Neural progenitor cell (in vitro differentiated cells): Measurements from ENCODE around the gene NOS3. TPM values are rescaled to one million over a fixed set of nuclear protein-coding genes. Genes with fewer than 3 reads are reported as not detected.

Source experiments
- DNase-seq: peaks from one replicate; pipeline ENCODE4 v3.0.0-alpha.2; 2016; ENCODE audit warnings: low spot score
- H2AFZ ChIP-seq: fragments of 200-600 bp; sonication (generic); replicated peaks from 2 replicates; pipeline ENCODE4 v1.6.1; 2016; ENCODE audit warnings: antibody characterized with exemption
- H3F3A ChIP-seq: fragments of 200-600 bp; sonication (generic); 2 replicates; pipeline ENCODE4 v1.6.1; 2016; ENCODE audit warnings: antibody characterized with exemption, low read depth
- H3K27ac ChIP-seq: fragments of 200-600 bp; sonication (generic); 2 replicates; pipeline ENCODE4 v1.5.1; 2016; ENCODE audit warnings: mild to moderate bottlenecking
- H3K27me3 ChIP-seq: fragments of 200-600 bp; sonication (generic); 2 replicates; pipeline ENCODE4 v1.6.1; 2016; ENCODE audit warnings: mild to moderate bottlenecking, moderate library complexity
- H3K36me3 ChIP-seq: fragments of 200-600 bp; sonication (generic); 2 replicates; pipeline ENCODE4 v1.5.1; 2016
- H3K4me1 ChIP-seq: fragments of 200-600 bp; sonication (generic); 2 replicates; pipeline ENCODE4 v1.6.1; 2016; ENCODE audit warnings: mixed run types
- H3K4me2 ChIP-seq: fragments of 200-600 bp; sonication (generic); 2 replicates; pipeline ENCODE4 v1.6.1; 2016
- H3K4me3 ChIP-seq: fragments of 200-600 bp; sonication (generic); 2 replicates; pipeline ENCODE4 v1.5.1; 2016
- H3K79me2 ChIP-seq: fragments of 200-600 bp; sonication (generic); 2 replicates; pipeline ENCODE4 v1.6.1; 2016; ENCODE audit warnings: low read depth
- H3K9ac ChIP-seq: fragments of 200-600 bp; sonication (generic); 2 replicates; pipeline ENCODE4 v1.6.1; 2016
- H3K9me3 ChIP-seq: fragments of 200-600 bp; sonication (generic); 2 replicates; pipeline ENCODE4 v1.5.1; 2016; ENCODE audit warnings: low read depth
- H4K20me1 ChIP-seq: fragments of 200-600 bp; sonication (generic); 2 replicates; pipeline ENCODE4 v1.6.1; 2016; ENCODE audit warnings: low read depth
- H3K27ac Mint-ChIP-seq: 3 replicates; pipeline ENCODE4 v1.8.0; 2021; ENCODE audit warnings: mixed read lengths
- H3K27me3 Mint-ChIP-seq: 2 replicates; pipeline ENCODE4 v1.8.0; 2022; ENCODE audit warnings: low read depth, mild to moderate bottlenecking, inconsistent platforms, moderate library complexity, mixed read lengths; ENCODE audit not compliant: insufficient read depth
- H3K36me3 Mint-ChIP-seq: 3 replicates; pipeline ENCODE4 v1.8.0; 2021; ENCODE audit warnings: mixed read lengths
- H3K4me1 Mint-ChIP-seq: 3 replicates; pipeline ENCODE4 v1.8.0; 2021; ENCODE audit warnings: mixed read lengths
- H3K4me3 Mint-ChIP-seq: 3 replicates; pipeline ENCODE4 v1.8.0; 2021; ENCODE audit warnings: mild to moderate bottlenecking, moderate library complexity, mixed read lengths
- H3K9me3 Mint-ChIP-seq: 3 replicates; pipeline ENCODE4 v1.8.0; 2020; ENCODE audit warnings: mixed read lengths
- EZH2 ChIP-seq: fragments of 200-600 bp; sonication (generic); IDR thresholded peaks from 2 replicates; pipeline ENCODE4 v1.6.1; 2017; ENCODE audit warnings: antibody characterized with exemption, mild to moderate bottlenecking, moderate library complexity
- EZH2phosphoT487 ChIP-seq: fragments of 200-600 bp; sonication (generic); IDR thresholded peaks from 2 replicates; pipeline ENCODE4 v1.6.1; 2017; ENCODE audit warnings: antibody characterized with exemption
- total RNA-seq: library from RNA; depleted of rRNA; stranded (reverse); fragments of >200 nt; gene quantifications from 2 replicates; pipeline ENCODE4 v1.2.3, GENCODE V29; 2015; ENCODE audit warnings: low replicate concordance
- TF ChIP-seq, protein P1 (sequence below): fragments of 200-600 bp; sonication (generic); IDR thresholded peaks from 2 replicates; pipeline ENCODE4 v1.5.1; 2017; ENCODE audit warnings: antibody characterized with exemption, mild to moderate bottlenecking

Gene NOS3
- total RNA-seq, 1 donor from 2014 or later, result 1.3 TPM

DNA sequence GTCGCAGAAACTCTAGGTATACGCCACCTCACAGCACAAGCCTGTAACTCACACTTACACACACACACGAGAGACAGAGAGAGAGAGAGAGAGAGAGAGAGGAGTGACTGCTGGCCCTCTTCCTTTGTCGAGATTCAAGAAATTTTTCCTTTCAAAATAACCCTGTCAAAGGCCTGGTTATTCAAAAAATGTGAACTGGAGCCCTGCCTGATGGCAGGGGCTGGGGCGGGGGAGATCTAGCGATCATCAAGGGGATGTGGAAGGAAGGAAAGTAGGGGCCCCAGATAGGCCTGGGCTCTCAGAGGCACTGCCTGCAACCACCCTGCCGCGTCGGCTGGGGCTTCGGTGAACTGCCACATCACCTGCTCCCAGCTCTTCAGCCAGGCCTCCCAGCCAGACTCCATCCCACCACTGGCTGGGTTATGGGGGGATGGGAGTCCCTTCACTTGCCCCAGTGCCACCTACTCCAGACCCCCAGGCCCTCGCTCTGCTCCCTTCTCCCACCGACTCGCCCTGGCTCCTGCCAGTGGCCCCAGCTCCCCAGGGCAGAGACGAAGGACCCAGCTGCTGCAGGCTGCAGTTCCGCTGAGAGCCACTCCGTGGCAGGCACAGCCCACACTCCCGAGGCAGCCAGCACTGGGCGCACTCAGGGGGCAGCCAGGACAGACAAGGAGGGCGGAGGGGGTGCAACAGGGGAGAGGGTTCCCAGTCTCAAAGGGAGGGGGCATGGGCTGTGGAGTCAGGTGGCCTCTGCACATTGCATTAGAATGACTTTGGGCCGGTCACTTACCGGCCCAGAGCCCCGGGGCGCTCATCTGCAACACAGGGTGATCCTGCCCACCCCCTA lies 28.0 kb upstream of the NOS3 start:
- Mint-ChIP-seq H3K9me3 (no peaks in the 10 kb centered on the region), H3K27ac (peak overlapping the region; percentile 62), H3K4me1 (peaks cover 19% of the 10 kb centered on the region)

GRCh38 chr7:150963707-150964559 lies 26.9 kb upstream of the NOS3 start:
- no peaks in the 10 kb centered on the region for H3K79me2 ChIP-seq
- no peak for DNase-seq
- no peak overlapping the region for H3K27ac ChIP-seq
- H3F3A ChIP-seq, result no peaks in the 10 kb centered on the region
- no peak for TF ChIP-seq EZH2
- TF ChIP-seq EZH2phosphoT487, result no peak
- TF ChIP-seq, protein P1, sequence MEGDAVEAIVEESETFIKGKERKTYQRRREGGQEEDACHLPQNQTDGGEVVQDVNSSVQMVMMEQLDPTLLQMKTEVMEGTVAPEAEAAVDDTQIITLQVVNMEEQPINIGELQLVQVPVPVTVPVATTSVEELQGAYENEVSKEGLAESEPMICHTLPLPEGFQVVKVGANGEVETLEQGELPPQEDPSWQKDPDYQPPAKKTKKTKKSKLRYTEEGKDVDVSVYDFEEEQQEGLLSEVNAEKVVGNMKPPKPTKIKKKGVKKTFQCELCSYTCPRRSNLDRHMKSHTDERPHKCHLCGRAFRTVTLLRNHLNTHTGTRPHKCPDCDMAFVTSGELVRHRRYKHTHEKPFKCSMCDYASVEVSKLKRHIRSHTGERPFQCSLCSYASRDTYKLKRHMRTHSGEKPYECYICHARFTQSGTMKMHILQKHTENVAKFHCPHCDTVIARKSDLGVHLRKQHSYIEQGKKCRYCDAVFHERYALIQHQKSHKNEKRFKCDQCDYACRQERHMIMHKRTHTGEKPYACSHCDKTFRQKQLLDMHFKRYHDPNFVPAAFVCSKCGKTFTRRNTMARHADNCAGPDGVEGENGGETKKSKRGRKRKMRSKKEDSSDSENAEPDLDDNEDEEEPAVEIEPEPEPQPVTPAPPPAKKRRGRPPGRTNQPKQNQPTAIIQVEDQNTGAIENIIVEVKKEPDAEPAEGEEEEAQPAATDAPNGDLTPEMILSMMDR, result no peak
- H4K20me1 ChIP-seq, result no peaks in the 10 kb centered on the region
- peaks cover 14% of the 10 kb centered on the region for H3K27me3 Mint-ChIP-seq
- peaks cover 5% of the 10 kb centered on the region for H3K4me1 ChIP-seq
- no peak overlapping the region for H3K4me3 ChIP-seq
- H3K9ac ChIP-seq, result no peak overlapping the region
- H3K4me1 Mint-ChIP-seq, result peaks cover 22% of the 10 kb centered on the region
- no peak overlapping the region for H3K4me3 Mint-ChIP-seq
- peak overlapping the region; percentile 53 for H3K27ac Mint-ChIP-seq
- H3K9me3 ChIP-seq, result no peaks in the 10 kb centered on the region
- no peaks in the 10 kb centered on the region for H3K36me3 ChIP-seq
- no peaks in the 10 kb centered on the region for H3K9me3 Mint-ChIP-seq
- no peaks in the 10 kb centered on the region for H3K36me3 Mint-ChIP-seq
- no peaks in the 10 kb centered on the region for H3K27me3 ChIP-seq
- H2AFZ ChIP-seq, result no peak overlapping the region
- H3K4me2 ChIP-seq, result no peak overlapping the region

More for the DNA sequence above, 28.0 kb upstream of the NOS3 start:
- H3K9me3 ChIP-seq, result no peaks in the 10 kb centered on the region
- H3F3A ChIP-seq, result no peaks in the 10 kb centered on the region
- TF ChIP-seq EZH2 (no peak), EZH2phosphoT487 (no peak)
- TF ChIP-seq, protein P1, result peak; percentile 89
- Mint-ChIP-seq H3K36me3 (peaks cover 2% of the 10 kb centered on the region), H3K27me3 (peaks cover 15% of the 10 kb centered on the region), H3K4me3 (no peak overlapping the region)
- H3K4me3 ChIP-seq, result no peak overlapping the region
- H3K27ac ChIP-seq, result no peak overlapping the region
- H2AFZ ChIP-seq, result no peak overlapping the region
- no peaks in the 10 kb centered on the region for H3K4me1 ChIP-seq
- H3K27me3 ChIP-seq, result no peaks in the 10 kb centered on the region
- H4K20me1 ChIP-seq, result no peaks in the 10 kb centered on the region
- no peak overlapping the region for H3K4me2 ChIP-seq
- no peak overlapping the region for H3K9ac ChIP-seq
- DNase-seq, result peak; percentile 86
- H3K36me3 ChIP-seq, result no peaks in the 10 kb centered on the region
- H3K79me2 ChIP-seq, result no peaks in the 10 kb centered on the region

- Mint-ChIP-seq H3K4me3 (no peak overlapping the region), H3K27ac (peak overlapping the region; percentile 53), H3K9me3 (no peaks in the 10 kb centered on the region), H3K27me3 (peaks cover 14% of the 10 kb centered on the region), H3K36me3 (no peaks in the 10 kb centered on the region), H3K4me1 (peaks cover 26% of the 10 kb centered on the region)
- H3K27me3 ChIP-seq, result no peaks in the 10 kb centered on the region
- TF ChIP-seq, protein P1, result peak; percentile 13
- TF ChIP-seq EZH2, result no peak
- H3K9ac ChIP-seq, result no peak overlapping the region
- H3K4me2 ChIP-seq, result no peak overlapping the region
- no peaks in the 10 kb centered on the region for H3K9me3 ChIP-seq
- H3K36me3 ChIP-seq, result no peaks in the 10 kb centered on the region
- no peak overlapping the region for H2AFZ ChIP-seq
- peaks cover 12% of the 10 kb centered on the region for H3K4me1 ChIP-seq
- H3K79me2 ChIP-seq, result no peaks in the 10 kb centered on the region
- no peaks in the 10 kb centered on the region for H4K20me1 ChIP-seq
- H3K4me3 ChIP-seq, result no peak overlapping the region
- DNase-seq, result peak; percentile 60
- no peaks in the 10 kb centered on the region for H3F3A ChIP-seq
- H3K27ac ChIP-seq, result no peak overlapping the region
Measured at GRCh38 chr7:150964593-150965111, 26.2 kb upstream of the NOS3 start.
